GM21723 (cell line): Measurements from ENCODE around the gene DNAJC3.
"Not testable (repeated sequence)": the region's sequence is repeated elsewhere in the genome, so short reads cannot be mapped to it uniquely, and the experiment has no call there.

Source experiments
- ATAC-seq: cut with Tn5 transposase; IDR thresholded peaks from one replicate; pipeline ENCODE4 v1.9.1; 2021; ENCODE audit warnings: mild to moderate bottlenecking, moderate library complexity; ENCODE audit not compliant: unreplicated experiment

DNAJC3 gene

GRCh38 chr13:95771905-95772304 lies 95.0 kb downstream of the DNAJC3 start:
- no peak for ATAC-seq

DNA sequence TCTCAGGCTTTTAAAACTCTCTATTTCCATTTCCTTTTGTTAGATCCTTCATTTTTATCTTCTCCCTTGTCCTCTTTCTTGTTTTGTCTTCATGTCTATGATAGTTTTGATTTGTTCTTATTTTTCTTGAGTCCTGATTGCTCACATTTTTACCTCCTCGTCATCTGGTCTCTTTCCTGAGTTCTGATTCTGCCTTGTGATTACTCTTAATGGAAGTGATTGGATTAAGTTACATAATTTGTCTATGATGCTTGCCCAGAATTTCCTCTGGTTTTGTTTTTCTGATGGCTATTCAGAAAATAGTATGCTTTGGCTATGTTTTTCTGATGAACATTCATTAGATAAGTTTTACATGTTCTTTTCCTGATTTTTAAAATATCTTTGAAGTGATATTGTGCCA lies 102.6 kb downstream of the DNAJC3 start:
- no peak for ATAC-seq

GRCh38 chr13:95781016-95781415 lies 104.1 kb downstream of the DNAJC3 start:
- ATAC-seq: no peak

- not testable (repeated sequence) for ATAC-seq
These were observed 105.0 kb downstream of the DNAJC3 start for GRCh38 chr13:95781940-95782339.

DNA sequence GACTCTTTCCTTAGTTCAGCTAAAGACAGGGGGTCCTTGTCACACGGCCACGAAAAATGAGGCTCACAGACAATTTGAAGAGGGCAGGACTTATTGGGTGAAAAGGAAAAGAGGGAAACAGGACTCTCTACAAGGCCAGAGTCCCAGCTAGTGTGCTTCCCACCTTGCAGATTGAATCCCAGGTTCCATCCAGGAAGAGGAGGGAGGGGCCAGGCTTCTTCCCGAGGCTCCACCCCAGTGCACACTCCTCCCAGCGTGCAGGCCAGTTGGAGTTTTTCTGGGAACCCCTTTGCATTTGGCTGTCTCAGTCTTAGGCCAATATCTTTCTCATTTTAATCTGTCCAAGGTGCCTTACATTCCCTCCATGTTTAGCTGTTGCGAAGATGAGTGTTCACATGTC lies 106.8 kb downstream of the DNAJC3 start:
- ATAC-seq: no peak

DNA sequence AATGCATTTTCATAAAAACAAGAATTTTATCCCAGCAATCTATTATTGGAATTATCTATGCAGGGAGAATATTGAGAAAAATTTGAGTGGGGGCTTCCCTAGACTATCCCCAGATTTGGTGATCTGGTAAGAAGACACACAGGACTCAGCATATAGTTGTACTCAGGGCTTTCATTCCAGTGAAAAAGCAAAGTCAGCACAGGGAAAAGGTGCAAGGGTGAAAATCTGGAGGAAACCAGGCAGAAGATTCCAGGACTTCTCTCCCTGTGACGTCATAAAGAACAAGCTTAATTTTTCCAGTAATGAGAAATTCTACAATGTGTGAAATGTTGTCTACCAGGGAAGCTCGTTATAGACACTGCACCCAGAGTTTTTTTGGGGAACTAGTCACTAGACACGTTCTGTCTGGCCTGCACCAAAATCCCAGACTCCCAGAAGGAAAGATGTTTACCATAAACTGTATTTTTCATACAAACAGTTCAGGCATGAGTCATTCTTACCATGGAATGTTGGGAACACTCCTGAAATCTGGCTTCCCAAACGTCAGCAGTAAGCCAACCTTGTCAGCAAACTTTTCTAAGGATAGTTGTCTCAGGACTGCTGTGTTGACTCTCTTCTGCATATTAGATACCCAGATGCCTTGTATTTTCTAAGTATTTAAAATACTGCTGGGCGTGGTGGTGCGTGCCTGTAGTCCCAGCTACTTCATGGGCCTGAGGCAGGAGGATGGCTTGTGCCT lies 107.4 kb downstream of the DNAJC3 start:
- ATAC-seq: no peak

DNA sequence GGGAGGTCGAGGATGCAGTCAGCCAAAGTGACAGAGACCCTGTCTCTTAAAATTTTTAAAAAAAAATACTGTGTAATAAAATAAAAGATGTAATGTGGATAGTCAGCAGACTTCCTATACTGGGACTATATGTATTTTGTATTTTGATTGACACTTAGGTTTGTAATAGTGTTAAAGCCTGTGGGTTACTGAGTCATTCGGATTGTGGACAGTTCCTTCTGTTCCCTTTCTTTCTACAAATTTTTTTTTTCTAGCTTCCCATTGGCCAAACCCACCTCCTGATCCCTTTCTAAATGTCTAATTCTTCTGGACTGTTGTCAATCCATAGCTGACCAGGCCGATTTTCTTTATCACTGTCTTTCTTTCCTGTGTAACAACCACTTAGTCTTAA lies 108.0 kb downstream of the DNAJC3 start:
- ATAC-seq: no peak

- no peak for ATAC-seq
These were observed 110.6 kb downstream of the DNAJC3 start for GRCh38 chr13:95787356-95788099.

DNA sequence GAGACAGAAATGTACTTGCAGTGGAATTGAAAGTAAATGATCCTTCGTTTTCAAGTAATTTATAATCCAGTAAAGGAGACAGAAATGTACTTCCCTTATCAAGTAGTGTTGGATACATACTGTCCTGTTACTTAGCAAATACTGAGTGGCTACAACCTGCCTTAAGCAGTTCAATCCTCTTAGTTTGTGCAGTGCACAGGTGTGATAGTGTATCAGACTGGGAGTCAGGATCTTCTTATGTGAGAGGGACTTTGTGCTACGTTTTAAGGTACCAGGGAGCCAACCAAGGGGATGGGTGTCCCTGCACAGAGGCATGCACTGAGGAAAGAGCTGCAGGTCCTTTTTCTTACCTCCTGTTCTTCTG lies 111.1 kb downstream of the DNAJC3 start:
- ATAC-seq: no peak

DNA sequence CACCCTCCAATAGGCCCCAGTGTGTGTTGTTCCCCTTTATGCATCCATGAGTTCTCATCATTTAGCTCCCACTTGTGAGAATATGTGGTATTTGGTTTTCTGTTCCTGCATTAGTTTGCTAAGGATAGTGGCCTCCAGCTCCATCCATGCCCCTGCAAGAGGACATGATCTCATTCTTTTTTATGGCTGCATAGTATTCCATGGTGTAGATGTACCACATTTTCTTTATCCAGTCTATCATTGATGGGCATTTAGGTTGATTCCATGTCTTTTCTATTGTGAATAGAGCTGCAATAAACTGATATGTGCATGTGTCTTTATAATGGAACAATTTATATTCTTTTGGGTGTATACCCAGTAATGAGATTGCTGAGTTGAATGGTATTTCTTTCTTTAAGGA lies 112.4 kb downstream of the DNAJC3 start:
- ATAC-seq: not testable (repeated sequence)

- no peak for ATAC-seq
These were observed 114.3 kb downstream of the DNAJC3 start for GRCh38 chr13:95791084-95791722.

- ATAC-seq: no peak
These were observed 116.1 kb downstream of the DNAJC3 start for GRCh38 chr13:95793018-95793555.

DNA sequence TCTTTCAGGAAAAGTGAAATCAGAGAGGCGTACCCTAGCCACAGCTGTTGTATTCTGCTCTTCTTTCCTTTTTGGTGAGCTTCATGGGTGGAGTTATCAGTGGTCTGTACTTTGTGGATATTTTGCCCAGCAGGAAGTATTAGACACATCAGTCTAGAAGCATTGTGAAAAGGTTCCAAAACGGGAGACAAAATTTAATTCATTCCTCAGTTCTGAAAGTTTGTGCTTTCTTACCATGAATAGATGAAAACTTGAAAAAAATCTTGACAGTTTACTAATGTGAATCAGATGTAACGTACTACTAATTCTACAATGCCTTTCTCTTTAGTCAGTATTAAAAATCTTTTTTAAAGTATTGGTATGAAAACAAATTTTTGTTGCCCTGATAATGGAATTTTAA lies 116.8 kb downstream of the DNAJC3 start:
- ATAC-seq: no peak

- ATAC-seq: no peak
These were observed 120.1 kb downstream of the DNAJC3 start for GRCh38 chr13:95797016-95797415.

GRCh38 chr13:95800436-95800835 lies 123.5 kb downstream of the DNAJC3 start:
- no peak for ATAC-seq

GRCh38 chr13:95801825-95802224 lies 124.9 kb downstream of the DNAJC3 start:
- ATAC-seq: no peak

GRCh38 chr13:95805921-95806320 lies 129.0 kb downstream of the DNAJC3 start:
- no peak for ATAC-seq

DNA sequence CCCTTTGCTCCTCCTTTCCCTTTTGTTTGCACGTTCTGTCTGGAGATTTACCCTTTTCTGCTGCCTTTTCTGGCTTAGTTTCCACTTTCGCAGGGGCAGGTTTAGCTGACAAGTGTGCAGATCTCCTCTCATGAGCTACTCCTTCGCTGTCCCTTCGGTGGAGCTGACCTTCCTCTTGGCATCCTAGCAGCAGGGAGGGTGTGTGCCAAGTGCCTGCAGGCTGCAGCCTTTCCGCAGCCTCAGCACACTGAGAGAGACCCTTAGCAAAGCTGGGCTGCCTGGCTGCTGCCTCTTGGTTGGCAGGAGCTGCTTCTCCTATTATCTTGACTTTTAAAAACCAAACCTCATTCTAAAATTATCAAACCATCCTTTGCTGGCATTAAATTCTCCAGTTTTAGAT lies 132.5 kb downstream of the DNAJC3 start:
- ATAC-seq: no peak

GRCh38 chr13:95813139-95813538 lies 136.2 kb downstream of the DNAJC3 start:
- ATAC-seq: no peak

GRCh38 chr13:95814495-95814894 lies 137.6 kb downstream of the DNAJC3 start:
- ATAC-seq: no peak

DNA sequence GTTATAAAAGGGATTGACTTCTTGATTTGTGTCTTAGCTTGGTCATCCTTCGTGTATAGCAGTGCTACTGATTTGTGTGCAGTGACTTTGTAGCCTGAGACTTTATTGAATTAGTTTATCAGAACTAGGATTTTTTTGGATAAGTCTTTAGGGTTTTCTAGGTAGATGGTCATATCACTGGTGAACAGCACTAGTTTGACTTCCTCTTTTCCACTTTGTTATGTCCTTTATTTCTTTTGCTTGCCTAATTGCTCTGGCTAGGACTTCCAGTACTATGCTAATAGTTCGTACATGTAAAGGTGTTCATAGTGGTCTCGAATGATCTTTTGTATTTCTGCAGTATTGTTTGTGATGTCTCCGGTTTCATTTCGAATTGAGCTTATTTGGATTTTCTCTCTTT lies 145.4 kb downstream of the DNAJC3 start:
- no peak for ATAC-seq

DNA sequence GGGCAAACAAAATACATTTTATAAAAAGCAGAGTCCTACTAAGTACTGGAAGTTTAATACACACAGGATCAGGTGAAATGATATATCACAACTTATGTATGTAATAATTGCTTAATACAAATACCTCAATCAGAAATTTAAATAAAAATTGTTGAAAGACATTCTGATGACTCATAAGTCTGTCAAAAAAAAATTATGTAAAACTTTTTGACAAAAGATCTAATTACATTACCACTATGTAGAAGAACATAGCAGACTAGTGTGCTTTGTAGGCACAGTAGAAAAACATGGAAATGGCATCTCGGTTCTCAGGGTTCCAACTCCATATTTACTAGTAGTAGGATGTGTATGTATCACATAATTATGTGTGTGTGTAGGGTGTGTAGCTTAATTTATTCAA lies 156.2 kb downstream of the DNAJC3 start:
- ATAC-seq: no peak
